OCI-LY7 (cell line): ENCODE results near the gene KRTAP5-4. TPM values are rescaled to one million over a fixed set of nuclear protein-coding genes. Genes with fewer than 3 reads are reported as not detected.

Source experiments
- BruUV-seq: library from RNA; stranded (reverse); fragments of 400-500 nt; replicated peaks from 2 replicates; lab custom pipeline; 2021; lab: Mats Ljungman, UMichigan
- CTCF ChIA-PET: fragments of 300-600 bp; sonication (Branson Sonifier 250); formaldehyde crosslinking; loops from one replicate; lab custom pipeline; 2022; ENCODE audit warnings: antibody characterized with exemption; ENCODE audit not compliant: unreplicated experiment; lab: Charles Lee
- POLR2A ChIA-PET: fragments of 300-600 bp; sonication (Branson Sonifier 250); formaldehyde crosslinking; loops from one replicate; lab custom pipeline; 2022; ENCODE audit warnings: antibody characterized with exemption; lab: Charles Lee
- DNase-seq: peaks from one replicate; pipeline ENCODE4 v3.0.0-alpha.2; 2015; ENCODE audit warnings: low spot score
- H2AFZ ChIP-seq: fragments of 200-600 bp; sonication (generic), shearing (Covaris generic); 2 replicates; pipeline ENCODE4 v1.6.1; 2014; ENCODE audit warnings: mild to moderate bottlenecking, antibody characterized with exemption, low read length, moderate library complexity
- H3K27ac ChIP-seq: fragments of 200-600 bp; sonication (generic); 2 replicates; pipeline ENCODE4 v1.5.1; 2014; ENCODE audit warnings: mixed run types, low read depth, mild to moderate bottlenecking, moderate library complexity, low read length, inconsistent platforms; ENCODE audit not compliant: poor library complexity, severe bottlenecking
- H3K36me3 ChIP-seq: fragments of 200-600 bp; sonication (generic); 2 replicates; pipeline ENCODE4 v1.6.1; 2014; ENCODE audit warnings: mild to moderate bottlenecking, antibody characterized with exemption, low read length, moderate library complexity, mixed read lengths; ENCODE audit not compliant: insufficient read depth
- H3K4me1 ChIP-seq: fragments of 200-600 bp; sonication (generic); 2 replicates; pipeline ENCODE4 v1.5.1; 2014; ENCODE audit warnings: mild to moderate bottlenecking, low read length; ENCODE audit not compliant: insufficient read depth, poor library complexity, severe bottlenecking
- H3K4me2 ChIP-seq: fragments of 200-600 bp; sonication (generic); 2 replicates; pipeline ENCODE4 v1.6.1; 2014; ENCODE audit warnings: mild to moderate bottlenecking, low read length
- H3K4me3 ChIP-seq: fragments of 200-600 bp; sonication (generic); 2 replicates; pipeline ENCODE4 v1.5.1; 2014; ENCODE audit warnings: mild to moderate bottlenecking, low read depth, low read length; ENCODE audit not compliant: poor library complexity, severe bottlenecking
- H3K79me2 ChIP-seq: fragments of 200-600 bp; sonication (generic); 2 replicates; pipeline ENCODE4 v1.6.1; 2016; ENCODE audit warnings: low read depth, mild to moderate bottlenecking, low read length, moderate library complexity, mixed read lengths; ENCODE audit not compliant: insufficient read depth
- H3K9me2 ChIP-seq: fragments of 200-600 bp; sonication (generic); 2 replicates; pipeline ENCODE4 v1.6.1; 2016; ENCODE audit warnings: mild to moderate bottlenecking, low read length, mixed read lengths; ENCODE audit not compliant: insufficient read depth
- H3K9me3 ChIP-seq: fragments of 200-600 bp; sonication (generic); 2 replicates; pipeline ENCODE4 v1.6.1; 2014; ENCODE audit warnings: mild to moderate bottlenecking, mixed run types, low read length, mixed read lengths
- H4K20me1 ChIP-seq: fragments of 200-600 bp; sonication (generic); 2 replicates; pipeline ENCODE4 v1.6.1; 2014; ENCODE audit warnings: mild to moderate bottlenecking, antibody characterized with exemption, low read length, moderate library complexity, mixed read lengths; ENCODE audit not compliant: insufficient read depth
- EZH2phosphoT487 ChIP-seq: fragments of 200-600 bp; sonication (generic); IDR thresholded peaks from 2 replicates; pipeline ENCODE4 v1.6.1; 2018; ENCODE audit warnings: low read depth, borderline replicate concordance, mild to moderate bottlenecking, mixed run types, antibody characterized with exemption, low read length, moderate library complexity, mixed read lengths
- intact Hi-C: fragments of 100-400 bp; cut with micrococcal nuclease; formaldehyde crosslinking; loops from one replicate; pipeline ENCODE4 v1.10.0; 2022; ENCODE audit not compliant: unreplicated experiment
- total RNA-seq, 2 experiments: library from RNA; depleted of rRNA in 1 of 2; stranded (reverse); fragments of >200 nt in 1 of 2; shearing (Covaris generic) in 1 of 2; gene quantifications; 2 replicates each; pipeline ENCODE4 v1.2.3, GENCODE V29; 2014 to 2022
- TF ChIP-seq, protein P1 (sequence below): fragments of 200-600 bp; sonication (generic); conservative IDR thresholded peaks from 2 replicates; pipeline ENCODE4 v1.5.1; 2014; ENCODE audit warnings: mild to moderate bottlenecking, antibody characterized with exemption, low read length, moderate library complexity, mixed read lengths

Gene KRTAP5-4
- total RNA-seq, 2 experiments from 2014 or later: not detected

- Histone ChIP-seq H4K20me1 (no peaks in the 10 kb centered on the region), H3K9me2 (no peaks in the 10 kb centered on the region), H3K79me2 (no peaks in the 10 kb centered on the region), H3K9me3 (no peaks in the 10 kb centered on the region), H2AFZ (no peak overlapping the region), H3K4me2 (no peak overlapping the region), H3K27ac (no peak overlapping the region), H3K36me3 (no peaks in the 10 kb centered on the region), H3K4me1 (no peaks in the 10 kb centered on the region), H3K4me3 (no peak overlapping the region)
- CTCF ChIA-PET: interaction anchor here (0.6 to 1.0 kb wide), 4 partner anchors 8 to 176 kb away, joined by 3 to 4 read pairs (median 3); no protein-coding TSS in a partner anchor
- no TSS peak for BruUV-seq
- no peak for TF ChIP-seq EZH2phosphoT487
- TF ChIP-seq, protein P1, sequence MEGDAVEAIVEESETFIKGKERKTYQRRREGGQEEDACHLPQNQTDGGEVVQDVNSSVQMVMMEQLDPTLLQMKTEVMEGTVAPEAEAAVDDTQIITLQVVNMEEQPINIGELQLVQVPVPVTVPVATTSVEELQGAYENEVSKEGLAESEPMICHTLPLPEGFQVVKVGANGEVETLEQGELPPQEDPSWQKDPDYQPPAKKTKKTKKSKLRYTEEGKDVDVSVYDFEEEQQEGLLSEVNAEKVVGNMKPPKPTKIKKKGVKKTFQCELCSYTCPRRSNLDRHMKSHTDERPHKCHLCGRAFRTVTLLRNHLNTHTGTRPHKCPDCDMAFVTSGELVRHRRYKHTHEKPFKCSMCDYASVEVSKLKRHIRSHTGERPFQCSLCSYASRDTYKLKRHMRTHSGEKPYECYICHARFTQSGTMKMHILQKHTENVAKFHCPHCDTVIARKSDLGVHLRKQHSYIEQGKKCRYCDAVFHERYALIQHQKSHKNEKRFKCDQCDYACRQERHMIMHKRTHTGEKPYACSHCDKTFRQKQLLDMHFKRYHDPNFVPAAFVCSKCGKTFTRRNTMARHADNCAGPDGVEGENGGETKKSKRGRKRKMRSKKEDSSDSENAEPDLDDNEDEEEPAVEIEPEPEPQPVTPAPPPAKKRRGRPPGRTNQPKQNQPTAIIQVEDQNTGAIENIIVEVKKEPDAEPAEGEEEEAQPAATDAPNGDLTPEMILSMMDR: peak; percentile 96
- peak; percentile 57 for DNase-seq
- POLR2A ChIA-PET: no interaction called here
- intact Hi-C loops: loop anchor here (1.0 to 10.0 kb wide), 3 partner anchors 39 to 502 kb away; no protein-coding TSS in a partner anchor
These were observed 31.0 kb upstream of the KRTAP5-4 start for GRCh38 chr11:1652771-1653540.

DNA sequence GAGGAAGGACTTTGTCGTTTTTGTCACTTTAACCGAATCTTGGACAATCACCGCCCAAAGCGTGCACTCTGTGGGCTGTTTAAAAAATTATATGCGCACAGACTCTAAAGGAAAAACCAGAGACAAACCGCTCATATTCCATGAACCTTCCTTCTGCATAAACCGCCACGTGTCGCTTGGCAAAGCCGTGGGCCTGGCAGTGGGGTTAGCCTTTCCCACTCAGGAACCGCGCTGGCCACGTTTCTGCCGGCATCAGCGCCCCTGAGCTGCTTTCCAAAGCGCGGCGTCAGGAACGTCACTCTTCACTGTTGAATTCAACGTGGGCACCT, 30.5 kb upstream of the KRTAP5-4 start:
- Histone ChIP-seq H3K4me1 (no peaks in the 10 kb centered on the region), H3K4me3 (no peak overlapping the region), H3K79me2 (no peaks in the 10 kb centered on the region), H3K9me3 (no peaks in the 10 kb centered on the region), H3K36me3 (no peaks in the 10 kb centered on the region), H3K4me2 (no peak overlapping the region), H3K9me2 (no peaks in the 10 kb centered on the region), H3K27ac (no peak overlapping the region), H4K20me1 (no peaks in the 10 kb centered on the region), H2AFZ (no peak overlapping the region)
- DNase-seq: no peak
- TF ChIP-seq EZH2phosphoT487: no peak
- TF ChIP-seq, protein P1: no peak
- ChIA-PET POLR2A (no interaction called here), CTCF (interaction anchor here (0.5 to 1.0 kb wide), 5 partner anchors 8 to 176 kb away, joined by 3 to 4 read pairs (median 3); no protein-coding TSS in a partner anchor)
- BruUV-seq: no TSS peak
- intact Hi-C loops: loop anchor here (1.0 to 10.0 kb wide), 3 partner anchors 40 to 502 kb away; no protein-coding TSS in a partner anchor

GRCh38 chr11:1652026-1652425, 30.1 kb upstream of the KRTAP5-4 start:
- no peak overlapping the region for H3K27ac ChIP-seq
- H4K20me1 ChIP-seq: no peaks in the 10 kb centered on the region
- H3K79me2 ChIP-seq: no peaks in the 10 kb centered on the region
- no peak for DNase-seq
- POLR2A ChIA-PET: no interaction called here
- no peaks in the 10 kb centered on the region for H3K4me1 ChIP-seq
- CTCF ChIA-PET: interaction anchor here (0.5 to 1.0 kb wide), 4 partner anchors 41 to 177 kb away, joined by 3 read pairs; no protein-coding TSS in a partner anchor
- no peak overlapping the region for H3K4me3 ChIP-seq
- no peak for TF ChIP-seq EZH2phosphoT487
- TF ChIP-seq, protein P1: no peak
- no peaks in the 10 kb centered on the region for H3K9me2 ChIP-seq
- no TSS peak for BruUV-seq
- H3K36me3 ChIP-seq: no peaks in the 10 kb centered on the region
- intact Hi-C loops: loop anchor here (1.0 to 10.0 kb wide), 3 partner anchors 40 to 503 kb away; no protein-coding TSS in a partner anchor
- no peak overlapping the region for H3K4me2 ChIP-seq
- H2AFZ ChIP-seq: no peak overlapping the region
- H3K9me3 ChIP-seq: no peaks in the 10 kb centered on the region
